Liver (tissue), 9 donors: ENCODE results near the gene SNX10. TPM values are rescaled to one million over a fixed set of nuclear protein-coding genes. Genes with fewer than 3 reads are reported as not detected.

Source experiments
- DNase-seq: peaks from one replicate; pipeline ENCODE4 v3.0.0-alpha.2; 2017; ENCODE audit warnings: low spot score
- H3K27ac ChIP-seq, 2 donors: one replicate each; pipeline ENCODE4 v1.7.0; 2013; ENCODE audit warnings: inconsistent platforms in 2 of 2, low read length in 2 of 2, control low read depth in 1 of 2, low read depth in 1 of 2, mild to moderate bottlenecking in 1 of 2
- H3K27me3 ChIP-seq, 4 donors: one replicate each; pipeline versions ENCODE4 v1.6.1 to v1.7.0; 2013; ENCODE audit warnings: low read length in 3 of 4, inconsistent platforms in 1 of 4, mild to moderate bottlenecking in 1 of 4, moderate library complexity in 1 of 4; ENCODE audit not compliant: control insufficient read depth in 4 of 4, insufficient read depth in 4 of 4
- H3K36me3 ChIP-seq, 4 donors: one replicate each; pipeline versions ENCODE4 v1.6.1 to v1.7.0; 2013; ENCODE audit warnings: low read length in 3 of 4, mild to moderate bottlenecking in 3 of 4, low read depth in 1 of 4, moderate library complexity in 1 of 4; ENCODE audit not compliant: control insufficient read depth in 4 of 4, insufficient read depth in 3 of 4
- H3K4me1 ChIP-seq, 4 donors: one replicate each; pipeline versions ENCODE4 v1.6.1 to v1.7.0; 2013; ENCODE audit warnings: low read length in 3 of 4, mild to moderate bottlenecking in 3 of 4, moderate library complexity in 1 of 4; ENCODE audit not compliant: control insufficient read depth in 4 of 4, insufficient read depth in 4 of 4
- H3K4me3 ChIP-seq, 3 donors: one replicate each; pipeline versions ENCODE4 v1.6.1 to v1.7.0; 2013; ENCODE audit warnings: low read length in 3 of 3, control low read depth in 1 of 3, low read depth in 1 of 3, mild to moderate bottlenecking in 1 of 3
- H3K9ac ChIP-seq, 2 donors: one replicate each; pipeline ENCODE4 v1.7.0; 2013; ENCODE audit warnings: low read length in 2 of 2, mild to moderate bottlenecking in 2 of 2, moderate library complexity in 2 of 2, control low read depth in 1 of 2, low read depth in 1 of 2
- H3K9me3 ChIP-seq, 4 donors: one replicate each; pipeline versions ENCODE4 v1.6.1 to v1.7.0; 2013; ENCODE audit warnings: low read length in 3 of 4; ENCODE audit not compliant: control insufficient read depth in 4 of 4
- EGR1 ChIP-seq, 2 donors: IDR thresholded peaks; 2 replicates each; pipeline ENCODE4 v1.6.1; 2016 to 2018; ENCODE audit warnings: antibody characterized with exemption in 2 of 2, low read depth in 2 of 2
- FOXA1 ChIP-seq: IDR thresholded peaks from 2 replicates; pipeline ENCODE4 v1.6.1; 2016; ENCODE audit warnings: antibody characterized with exemption
- FOXA2 ChIP-seq: IDR thresholded peaks from 2 replicates; pipeline ENCODE4 v1.6.1; 2016; ENCODE audit warnings: antibody characterized with exemption
- GABPA ChIP-seq, 2 donors: IDR thresholded peaks in 1 of 2; conservative IDR thresholded peaks in 1 of 2; 2 replicates each; pipeline ENCODE4 v1.6.1; 2016; ENCODE audit warnings: antibody characterized with exemption in 2 of 2, mild to moderate bottlenecking in 1 of 2, moderate library complexity in 1 of 2
- JUND ChIP-seq, 2 donors: IDR thresholded peaks; 2 replicates each; pipeline ENCODE4 v1.6.1; 2016; ENCODE audit warnings: antibody characterized with exemption in 2 of 2
- RAD21 ChIP-seq, 2 donors: IDR thresholded peaks; 2 replicates each; pipeline ENCODE4 v1.6.1; 2016; ENCODE audit warnings: antibody characterized with exemption in 2 of 2, mild to moderate bottlenecking in 2 of 2
- RXRA ChIP-seq, 2 donors: IDR thresholded peaks; 2 replicates each; pipeline ENCODE4 v1.6.1; 2017 to 2018; ENCODE audit warnings: antibody characterized with exemption in 2 of 2, mild to moderate bottlenecking in 1 of 2
- SP1 ChIP-seq: IDR thresholded peaks from 2 replicates; pipeline ENCODE4 v1.6.1; 2018; ENCODE audit warnings: antibody characterized with exemption, mild to moderate bottlenecking
- YY1 ChIP-seq: IDR thresholded peaks from 2 replicates; pipeline ENCODE4 v1.6.1; 2016; ENCODE audit warnings: antibody characterized with exemption, mild to moderate bottlenecking
- WGBS: extraction: QIAGEN DNeasy Blood & Tissue Kit; methylation state at CpG from one replicate; pipeline ENCODE4 v1.1.7; 2013; 5-methylcytosine and 5-hydroxymethylcytosine counted together
- polyA plus RNA-seq, 2 donors: library from polyadenylated mRNA; stranded (reverse) in 1 of 2; unstranded in 1 of 2; fragments of 200-250 nt in 1 of 2; fragments of >200 nt in 1 of 2; fragmentation: Nextera tagmentation in 1 of 2; extraction: Ambion mirVana in 1 of 2; gene quantifications; one replicate each; pipeline versions ENCODE4 v1.2.1 to v1.2.3, GENCODE V29; 2013 to 2015
- total RNA-seq, 2 donors: library from RNA; depleted of rRNA; stranded (reverse); fragments of >200 nt; gene quantifications; one replicate each; pipeline ENCODE4 v1.2.3, GENCODE V29; 2014
- TF ChIP-seq, protein P1 (sequence below): IDR thresholded peaks from 2 replicates; pipeline ENCODE4 v1.6.1; 2016; ENCODE audit warnings: antibody characterized with exemption, mild to moderate bottlenecking
- TF ChIP-seq, protein P2 (sequence below): IDR thresholded peaks from 2 replicates; pipeline ENCODE4 v1.6.1; 2016; ENCODE audit warnings: antibody characterized with exemption
- TF ChIP-seq, protein P3 (sequence below): IDR thresholded peaks from 2 replicates; pipeline ENCODE4 v1.6.1; 2016; ENCODE audit warnings: antibody characterized with exemption
- TF ChIP-seq, protein P4 (sequence below): fragments of 150-350 bp; IDR thresholded peaks from 2 replicates; pipeline ENCODE4 v1.5.1; 2017; ENCODE audit warnings: improper control_type of control experiment, low read depth, low read length; ENCODE audit not compliant: missing input control
- donor health status: healthy.
- donor health status: healthy.
- donor health status: healthy.
- donor health status: healthy.
- donor health status: healthy.

SNX10 gene
- total and polyA plus RNA-seq, 4 donors, result 5.9 to 15.9 (median 12.8) TPM

DNA sequence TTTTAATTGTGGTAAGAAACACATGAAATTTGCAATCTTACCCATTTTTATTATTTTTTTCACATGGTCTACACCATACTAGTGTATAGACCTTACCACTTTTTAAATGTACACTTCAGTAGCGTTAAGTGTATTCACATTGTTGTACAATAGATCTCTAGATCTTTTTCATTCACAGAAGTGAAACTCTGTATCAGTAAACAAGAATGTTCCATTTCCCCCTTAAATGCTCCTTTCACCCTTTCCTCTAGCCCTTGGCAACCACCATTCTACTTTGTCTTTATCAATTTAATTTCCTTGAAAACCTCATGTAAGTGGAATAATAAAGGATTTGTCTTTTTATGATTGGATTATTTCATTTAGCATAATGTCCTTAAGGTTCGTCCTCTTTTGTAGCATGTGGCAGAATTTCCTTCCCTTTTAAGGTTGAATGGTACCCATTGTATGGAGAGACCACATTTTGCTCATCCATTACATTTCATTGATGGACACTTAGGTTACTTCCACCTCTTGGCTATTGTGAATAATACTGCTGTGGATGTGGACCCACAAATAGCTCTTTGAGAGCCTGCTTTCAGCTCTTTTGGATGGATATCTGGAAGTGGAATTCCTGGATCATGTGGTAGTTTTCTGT is 45.7 kb downstream of the SNX10 start:
- H3K9me3 ChIP-seq, result no peaks in the 10 kb centered on the region
- H3K36me3 ChIP-seq, result peaks cover 0 to 1% (median 0%) of the 10 kb centered on the region in 4 donors
- H3K9ac ChIP-seq, result no peak overlapping the region
- no peak overlapping the region for H3K27ac ChIP-seq
- H3K4me1 ChIP-seq, result peaks cover 0 to 11% (median under 1%) of the 10 kb centered on the region in 4 donors
- TF ChIP-seq RXRA (IDR thresholded peaks at IDR 0.05), result no peak
- no peak for TF ChIP-seq FOXA1
- no peak for TF ChIP-seq RAD21 (IDR thresholded peaks at IDR 0.05)
- no peak for TF ChIP-seq FOXA2
- no peak for DNase-seq
- no peak overlapping the region for H3K4me3 ChIP-seq
- WGBS, result 82% methylated on average over 2 of the region's 2 CpGs
- no peaks in the 10 kb centered on the region for H3K27me3 ChIP-seq

DNA sequence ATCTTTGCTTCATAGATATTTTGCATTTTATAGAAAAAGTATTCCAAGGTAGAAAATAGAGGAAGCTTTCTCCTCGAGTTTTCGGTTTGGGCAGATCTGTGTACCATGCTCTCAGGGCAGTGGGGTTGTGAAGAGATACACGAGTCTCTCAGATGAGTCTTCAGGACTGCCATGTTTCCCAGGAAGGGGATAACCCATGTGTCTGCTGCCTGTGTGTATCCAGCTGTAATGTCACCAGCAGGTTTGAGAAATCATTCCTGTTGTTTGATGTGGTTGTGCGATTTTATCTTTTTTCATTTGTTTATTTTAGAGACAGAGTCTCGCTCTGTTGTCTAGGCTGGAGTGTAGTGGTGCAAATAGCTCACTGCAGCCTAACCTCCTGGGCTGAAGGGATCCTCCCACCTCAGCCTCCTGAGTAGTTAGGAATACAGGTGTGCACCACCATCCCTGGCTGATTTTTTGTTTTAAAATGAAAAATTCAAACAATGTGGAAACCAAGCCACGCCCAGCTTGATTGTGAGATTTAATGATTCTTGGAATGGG is 48.9 kb downstream of the SNX10 start:
- WGBS, result 85% methylated on average over 6 of the region's 6 CpGs
- peaks cover 6 to 27% (median 8%) of the 10 kb centered on the region in 4 donors for H3K4me1 ChIP-seq

More for the DNA sequence above, 48.9 kb downstream of the SNX10 start:
- DNase-seq, result no peak
- Histone ChIP-seq H3K36me3 (peaks cover 0 to 1% (median 0%) of the 10 kb centered on the region in 4 donors), H3K9ac (no peak overlapping the region), H3K27me3 (no peaks in the 10 kb centered on the region), H3K27ac (no peak overlapping the region), H3K4me3 (no peak overlapping the region), H3K9me3 (no peaks in the 10 kb centered on the region)
- TF ChIP-seq, protein P1, sequence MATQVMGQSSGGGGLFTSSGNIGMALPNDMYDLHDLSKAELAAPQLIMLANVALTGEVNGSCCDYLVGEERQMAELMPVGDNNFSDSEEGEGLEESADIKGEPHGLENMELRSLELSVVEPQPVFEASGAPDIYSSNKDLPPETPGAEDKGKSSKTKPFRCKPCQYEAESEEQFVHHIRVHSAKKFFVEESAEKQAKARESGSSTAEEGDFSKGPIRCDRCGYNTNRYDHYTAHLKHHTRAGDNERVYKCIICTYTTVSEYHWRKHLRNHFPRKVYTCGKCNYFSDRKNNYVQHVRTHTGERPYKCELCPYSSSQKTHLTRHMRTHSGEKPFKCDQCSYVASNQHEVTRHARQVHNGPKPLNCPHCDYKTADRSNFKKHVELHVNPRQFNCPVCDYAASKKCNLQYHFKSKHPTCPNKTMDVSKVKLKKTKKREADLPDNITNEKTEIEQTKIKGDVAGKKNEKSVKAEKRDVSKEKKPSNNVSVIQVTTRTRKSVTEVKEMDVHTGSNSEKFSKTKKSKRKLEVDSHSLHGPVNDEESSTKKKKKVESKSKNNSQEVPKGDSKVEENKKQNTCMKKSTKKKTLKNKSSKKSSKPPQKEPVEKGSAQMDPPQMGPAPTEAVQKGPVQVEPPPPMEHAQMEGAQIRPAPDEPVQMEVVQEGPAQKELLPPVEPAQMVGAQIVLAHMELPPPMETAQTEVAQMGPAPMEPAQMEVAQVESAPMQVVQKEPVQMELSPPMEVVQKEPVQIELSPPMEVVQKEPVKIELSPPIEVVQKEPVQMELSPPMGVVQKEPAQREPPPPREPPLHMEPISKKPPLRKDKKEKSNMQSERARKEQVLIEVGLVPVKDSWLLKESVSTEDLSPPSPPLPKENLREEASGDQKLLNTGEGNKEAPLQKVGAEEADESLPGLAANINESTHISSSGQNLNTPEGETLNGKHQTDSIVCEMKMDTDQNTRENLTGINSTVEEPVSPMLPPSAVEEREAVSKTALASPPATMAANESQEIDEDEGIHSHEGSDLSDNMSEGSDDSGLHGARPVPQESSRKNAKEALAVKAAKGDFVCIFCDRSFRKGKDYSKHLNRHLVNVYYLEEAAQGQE, result no peak
- TF ChIP-seq, protein P2, sequence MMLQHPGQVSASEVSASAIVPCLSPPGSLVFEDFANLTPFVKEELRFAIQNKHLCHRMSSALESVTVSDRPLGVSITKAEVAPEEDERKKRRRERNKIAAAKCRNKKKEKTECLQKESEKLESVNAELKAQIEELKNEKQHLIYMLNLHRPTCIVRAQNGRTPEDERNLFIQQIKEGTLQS, result no peak
- TF ChIP-seq, protein P3, sequence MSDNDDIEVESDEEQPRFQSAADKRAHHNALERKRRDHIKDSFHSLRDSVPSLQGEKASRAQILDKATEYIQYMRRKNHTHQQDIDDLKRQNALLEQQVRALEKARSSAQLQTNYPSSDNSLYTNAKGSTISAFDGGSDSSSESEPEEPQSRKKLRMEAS, result no peak
- TF ChIP-seq JUND (IDR thresholded peaks at IDR 0.05) (no peak), RXRA (IDR thresholded peaks at IDR 0.05) (no peak), GABPA (IDR thresholded peaks at IDR 0.05 in 1 of 2, conservative IDR thresholded peaks at IDR 0.05 in 1 of 2) (no peak), EGR1 (IDR thresholded peaks at IDR 0.05; ENCODE audit: low read depth in 2 of 2) (no peak), YY1 (no peak), FOXA1 (no peak), SP1 (no peak)
- TF ChIP-seq, protein P4, sequence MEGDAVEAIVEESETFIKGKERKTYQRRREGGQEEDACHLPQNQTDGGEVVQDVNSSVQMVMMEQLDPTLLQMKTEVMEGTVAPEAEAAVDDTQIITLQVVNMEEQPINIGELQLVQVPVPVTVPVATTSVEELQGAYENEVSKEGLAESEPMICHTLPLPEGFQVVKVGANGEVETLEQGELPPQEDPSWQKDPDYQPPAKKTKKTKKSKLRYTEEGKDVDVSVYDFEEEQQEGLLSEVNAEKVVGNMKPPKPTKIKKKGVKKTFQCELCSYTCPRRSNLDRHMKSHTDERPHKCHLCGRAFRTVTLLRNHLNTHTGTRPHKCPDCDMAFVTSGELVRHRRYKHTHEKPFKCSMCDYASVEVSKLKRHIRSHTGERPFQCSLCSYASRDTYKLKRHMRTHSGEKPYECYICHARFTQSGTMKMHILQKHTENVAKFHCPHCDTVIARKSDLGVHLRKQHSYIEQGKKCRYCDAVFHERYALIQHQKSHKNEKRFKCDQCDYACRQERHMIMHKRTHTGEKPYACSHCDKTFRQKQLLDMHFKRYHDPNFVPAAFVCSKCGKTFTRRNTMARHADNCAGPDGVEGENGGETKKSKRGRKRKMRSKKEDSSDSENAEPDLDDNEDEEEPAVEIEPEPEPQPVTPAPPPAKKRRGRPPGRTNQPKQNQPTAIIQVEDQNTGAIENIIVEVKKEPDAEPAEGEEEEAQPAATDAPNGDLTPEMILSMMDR, result no peak
